ENCODE data around the gene IL4R.
A peak's percentile ranks its signal among the peaks of the same experiment; 100 is the strongest.
"Not testable (repeated sequence)": the region's sequence is repeated elsewhere in the genome, so short reads cannot be mapped to it uniquely, and the experiment has no call there.

The IL4R gene

DNA sequence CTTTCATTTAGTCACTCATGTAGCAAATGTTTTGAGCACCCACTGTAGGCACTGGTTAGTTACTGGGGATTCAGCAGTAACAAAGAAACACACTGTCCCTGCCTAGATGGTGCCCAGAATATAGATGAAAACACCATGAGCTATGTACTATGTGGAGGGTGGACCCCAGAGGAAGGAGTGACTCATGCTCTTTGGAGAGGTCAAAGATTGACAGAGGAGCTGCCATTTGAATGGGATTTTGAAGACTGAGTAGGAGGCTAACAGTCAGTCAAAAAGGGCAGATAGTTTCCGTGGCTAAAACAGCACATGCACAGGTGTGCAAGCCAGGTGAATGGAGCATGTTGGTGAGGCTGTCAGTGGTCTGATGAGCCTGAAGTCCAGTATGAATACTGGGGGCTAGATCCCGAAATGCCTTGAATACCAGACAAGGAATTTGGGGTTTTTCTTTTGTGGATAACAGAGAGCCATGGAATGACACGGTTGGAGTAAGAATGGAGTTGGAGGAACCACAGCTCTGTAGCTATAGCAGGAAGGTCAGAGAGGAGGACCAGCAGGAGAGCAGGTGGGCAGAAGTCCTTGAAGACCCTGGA, 94.3 kb downstream of the IL4R start:
- peak; percentile 44 to 49 for DNase-seq

DNA sequence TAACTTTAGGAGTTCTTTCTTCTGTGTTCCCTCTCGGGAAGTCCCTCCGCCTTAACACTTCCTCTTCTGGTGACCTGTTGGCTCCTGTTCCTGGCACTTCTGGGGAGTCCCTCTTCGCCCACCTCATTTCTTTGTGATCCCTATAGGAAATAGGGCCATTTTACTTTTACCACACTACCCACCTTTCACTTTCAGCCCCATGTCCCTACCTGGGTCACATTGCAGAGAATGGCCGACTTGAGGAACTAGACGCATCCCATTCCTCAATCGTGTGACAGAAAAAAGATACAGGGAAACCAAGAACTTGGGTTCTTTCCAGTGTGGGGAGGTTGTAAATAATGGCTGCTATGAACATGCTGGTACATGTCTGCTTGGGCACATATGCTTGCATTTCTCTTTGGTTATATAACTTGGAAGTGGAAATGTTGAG, 94.8 kb downstream of the IL4R start:
- DNase-seq: no peak

DNA sequence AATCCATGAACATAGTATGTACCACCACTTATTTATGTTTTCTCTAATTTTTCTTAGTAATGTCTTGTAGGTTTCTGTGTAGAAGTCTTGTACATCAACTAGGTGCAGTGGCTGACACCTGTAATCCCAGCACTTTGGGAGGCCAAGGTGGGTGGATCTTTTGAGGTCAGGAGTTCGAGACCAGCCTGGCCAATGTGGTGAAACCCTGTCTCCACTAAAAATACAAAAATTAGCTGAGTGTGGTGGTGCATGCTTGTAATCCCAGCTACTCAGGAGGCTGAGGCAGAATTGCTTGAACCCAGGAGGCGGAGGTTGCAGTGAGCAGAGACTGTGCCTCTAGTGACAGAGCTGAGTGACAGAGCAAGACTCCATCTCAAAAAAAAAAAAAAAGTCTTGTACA, 96.2 kb downstream of the IL4R start:
- DNase-seq: not testable (repeated sequence)

DNA sequence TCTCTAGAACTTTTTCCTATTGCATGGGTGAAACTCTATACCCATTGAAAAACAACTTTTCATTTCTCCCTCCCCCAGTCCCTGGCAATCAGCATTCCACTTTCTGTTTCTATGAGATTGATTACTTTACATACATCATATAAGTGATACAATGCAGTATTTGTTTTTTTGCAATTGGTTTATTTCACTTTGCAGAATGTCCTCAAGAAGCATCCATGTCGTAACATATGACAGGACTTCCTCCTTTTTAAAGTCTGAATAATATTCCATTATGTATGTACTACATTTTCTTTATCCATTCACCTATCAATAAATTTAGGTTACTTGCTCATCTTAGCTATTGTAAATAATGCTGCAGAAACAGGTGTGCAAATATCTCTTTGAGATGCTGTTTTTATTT, 97.0 kb downstream of the IL4R start:
- DNase-seq: no peak

DNA sequence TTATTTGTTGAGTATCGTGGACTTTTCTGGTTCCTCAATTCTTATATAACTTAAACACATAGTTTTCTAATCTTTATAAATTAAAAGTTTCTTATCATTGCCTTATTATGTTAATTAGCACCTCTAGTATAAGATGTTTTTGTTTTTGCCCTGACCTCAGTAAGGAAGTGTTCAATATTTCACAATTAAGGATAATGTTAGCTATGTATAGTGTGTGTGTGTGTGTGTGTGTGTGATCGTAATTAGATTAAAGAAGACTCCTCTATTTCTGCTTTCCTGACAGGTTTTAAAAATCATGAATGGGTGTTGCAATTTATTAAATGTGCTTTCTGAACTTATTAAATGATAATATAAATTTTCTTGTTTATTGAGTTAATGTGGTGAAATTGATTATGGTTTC, 100.2 kb downstream of the IL4R start:
- DNase-seq: no peak
